WTC11 (cell line): ENCODE data around the gene TERT. TPM values are rescaled to one million over a fixed set of nuclear protein-coding genes. Genes with fewer than 3 reads are reported as not detected.

ENCODE experiments used
- ATAC-seq: fragments of 200-7000 bp; cut with Tn5 transposase; 2 replicates; pipeline ENCODE4 v1.10.0; 2021; ENCODE audit warnings: mild to moderate bottlenecking, moderate library complexity
- CTCF ChIA-PET: fragments of 300-600 bp; sonication (Branson Sonifier 250); formaldehyde crosslinking; loops from one replicate; lab custom pipeline; 2021; ENCODE audit warnings: antibody characterized with exemption; lab: Charles Lee
- POLR2A ChIA-PET: fragments of 350-600 bp; sonication (Branson Sonifier 250); formaldehyde crosslinking; loops from one replicate; lab custom pipeline; 2021; ENCODE audit warnings: antibody characterized with exemption; lab: Charles Lee
- DNase-seq: peaks from one replicate; pipeline ENCODE4 v3.0.0; 2021; ENCODE audit warnings: low spot score
- H3K27ac Mint-ChIP-seq: 2 replicates; pipeline ENCODE4 v1.8.0; 2021; ENCODE audit warnings: mixed read lengths
- H3K27me3 Mint-ChIP-seq: 2 replicates; pipeline ENCODE4 v1.8.0; 2021; ENCODE audit warnings: low read depth, mild to moderate bottlenecking, moderate library complexity, mixed read lengths
- H3K36me3 Mint-ChIP-seq: 2 replicates; pipeline ENCODE4 v1.8.0; 2021; ENCODE audit warnings: mixed read lengths
- H3K4me1 Mint-ChIP-seq: 2 replicates; pipeline ENCODE4 v1.8.0; 2022; ENCODE audit warnings: mixed read lengths
- H3K4me3 Mint-ChIP-seq: 2 replicates; pipeline ENCODE4 v1.8.0; 2021; ENCODE audit warnings: mild to moderate bottlenecking, moderate library complexity, mixed read lengths
- H3K9me3 Mint-ChIP-seq: 2 replicates; pipeline ENCODE4 v1.8.0; 2021; ENCODE audit warnings: mixed read lengths
- EMX1 ChIP-seq: fragments of 250-450 bp; sonication (Bioruptor Pico); IDR thresholded peaks from 2 replicates; pipeline ENCODE4 v1.8.0; 2021; ENCODE audit warnings: mild to moderate bottlenecking
- FOXK1 ChIP-seq: sonication (generic); formaldehyde crosslinking; IDR thresholded peaks from 2 replicates; pipeline ENCODE4 v1.8.0; 2022; ENCODE audit warnings: mild to moderate bottlenecking, moderate library complexity, missing genetic modification reagents
- FOXP1 ChIP-seq: sonication (generic); formaldehyde crosslinking; IDR thresholded peaks from 2 replicates; pipeline ENCODE4 v1.8.0; 2022; ENCODE audit warnings: missing genetic modification reagents, mild to moderate bottlenecking, moderate library complexity, borderline replicate concordance
- GABPB1 ChIP-seq: sonication (generic); formaldehyde crosslinking; IDR thresholded peaks from 2 replicates; pipeline ENCODE4 v1.8.1; 2023; ENCODE audit warnings: mild to moderate bottlenecking, missing genetic modification reagents
- GTF2I ChIP-seq: fragments of 250-450 bp; sonication (Bioruptor Pico); conservative IDR thresholded peaks from 2 replicates; pipeline ENCODE4 v1.4.0; 2021; ENCODE audit warnings: mild to moderate bottlenecking
- HMGA2 ChIP-seq: fragments of 250-450 bp; sonication (Bioruptor Pico); IDR thresholded peaks from 2 replicates; pipeline ENCODE4 v1.4.0; 2021; ENCODE audit warnings: mild to moderate bottlenecking, moderate library complexity
- IRF2 ChIP-seq: sonication (generic); formaldehyde crosslinking; IDR thresholded peaks from 2 replicates; pipeline ENCODE4 v1.8.0; 2022; ENCODE audit warnings: low read depth, missing genetic modification reagents, borderline replicate concordance
- MLX ChIP-seq: sonication (generic); formaldehyde crosslinking; IDR thresholded peaks from 2 replicates; pipeline ENCODE4 v1.8.1; 2023; ENCODE audit warnings: mild to moderate bottlenecking, missing genetic modification reagents, moderate library complexity
- MXD4 ChIP-seq: fragments of 250-450 bp; sonication (Bioruptor Pico); IDR thresholded peaks from 2 replicates; pipeline ENCODE4 v1.8.0; 2021; ENCODE audit warnings: mild to moderate bottlenecking, moderate library complexity, borderline replicate concordance
- MYBL2 ChIP-seq: sonication (generic); formaldehyde crosslinking; IDR thresholded peaks from 2 replicates; pipeline ENCODE4 v1.8.1; 2023; ENCODE audit warnings: mild to moderate bottlenecking, moderate library complexity, missing genetic modification reagents
- NFATC4 ChIP-seq: fragments of 250-450 bp; sonication (Bioruptor Pico); IDR thresholded peaks from 2 replicates; pipeline ENCODE4 v1.9.0; 2021; ENCODE audit warnings: mild to moderate bottlenecking
- NR3C1 ChIP-seq: sonication (generic); formaldehyde crosslinking; conservative IDR thresholded peaks from 2 replicates; pipeline ENCODE4 v1.8.1; 2023; ENCODE audit warnings: low read depth, mild to moderate bottlenecking, missing genetic modification reagents
- OVOL2 ChIP-seq: fragments of 250-450 bp; sonication (Bioruptor Pico); IDR thresholded peaks from 2 replicates; pipeline ENCODE4 v1.9.0; 2021; ENCODE audit warnings: mild to moderate bottlenecking, borderline replicate concordance
- SOX15 ChIP-seq: fragments of 250-450 bp; sonication (Bioruptor Pico); IDR thresholded peaks from 2 replicates; pipeline ENCODE4 v1.9.0; 2021; ENCODE audit warnings: mild to moderate bottlenecking
- SP1 ChIP-seq: sonication (generic); formaldehyde crosslinking; conservative IDR thresholded peaks from 2 replicates; pipeline ENCODE4 v1.8.1; 2022; ENCODE audit warnings: missing genetic modification reagents
- TP53 ChIP-seq: sonication (generic); formaldehyde crosslinking; IDR thresholded peaks from 2 replicates; pipeline ENCODE4 v1.8.1; 2023; ENCODE audit warnings: mild to moderate bottlenecking, missing genetic modification reagents
- ZNF425 ChIP-seq: fragments of 250-450 bp; sonication (Bioruptor Pico); conservative IDR thresholded peaks from 2 replicates; pipeline ENCODE4 v1.9.0; 2021; ENCODE audit warnings: mild to moderate bottlenecking
- total RNA-seq: library from RNA; stranded (reverse); gene quantifications from 3 replicates; pipeline ENCODE4 v1.2.3, GENCODE V29; 2021
- TF ChIP-seq, protein P1 (sequence below): sonication (generic); formaldehyde crosslinking; IDR thresholded peaks from 2 replicates; pipeline ENCODE4 v1.8.1; 2023; ENCODE audit warnings: mild to moderate bottlenecking, missing genetic modification reagents
- TF ChIP-seq, protein P2 (sequence below): sonication (generic); formaldehyde crosslinking; IDR thresholded peaks from 2 replicates; pipeline ENCODE4 v1.8.1; 2023; ENCODE audit warnings: mild to moderate bottlenecking, missing genetic modification reagents
- TF ChIP-seq, protein P3 (sequence below): fragments of 250-450 bp; sonication (Bioruptor Pico); IDR thresholded peaks from 2 replicates; pipeline ENCODE4 v1.8.0; 2021; ENCODE audit warnings: mild to moderate bottlenecking
- TF ChIP-seq, protein P4 (sequence below): sonication (generic); formaldehyde crosslinking; IDR thresholded peaks from 2 replicates; pipeline ENCODE4 v1.8.0; 2022; ENCODE audit warnings: mild to moderate bottlenecking, missing genetic modification reagents

Gene TERT
- total RNA-seq, 1 experiment from 2014 or later = 42.9 TPM

GRCh38 chr5:1338506-1339070 lies 43.7 kb upstream of the TERT start:
- ChIA-PET CTCF (no interaction called here), POLR2A (interaction anchor here (0.7 kb wide), 1 partner anchor 44 kb away, joined by 3 read pairs; the partner anchor contains the start of gene TERT)
- peaks cover 3% of the 10 kb centered on the region; the same call in 1 of the 2 replicates for H3K4me1 Mint-ChIP-seq
- no peaks in the 10 kb centered on the region for H3K27me3 Mint-ChIP-seq
- no peak overlapping the region for H3K4me3 Mint-ChIP-seq
- H3K27ac Mint-ChIP-seq = no peak overlapping the region
- peaks cover 59% of the 10 kb centered on the region for H3K36me3 Mint-ChIP-seq
- no peak for DNase-seq
- no peaks in the 10 kb centered on the region for H3K9me3 Mint-ChIP-seq
- TF ChIP-seq ZNF425 = no peak
- no peak for TF ChIP-seq TP53 (CRISPR knock-in tag)
- no peak for TF ChIP-seq NR3C1
- TF ChIP-seq GABPB1 (CRISPR knock-in tag) = no peak
- TF ChIP-seq, all 79 proteins: peak for 0
- no peak for ATAC-seq

- H3K9me3 Mint-ChIP-seq = no peaks in the 10 kb centered on the region
- H3K4me3 Mint-ChIP-seq = no peak overlapping the region
- no peak overlapping the region for H3K27ac Mint-ChIP-seq
- ChIA-PET CTCF (no interaction called here), POLR2A (interaction anchor here (0.7 kb wide), 1 partner anchor 43 kb away, joined by 3 read pairs; the partner anchor contains the start of gene TERT)
- H3K36me3 Mint-ChIP-seq = peaks cover 59% of the 10 kb centered on the region
- peaks cover 2% of the 10 kb centered on the region; the same call in 1 of the 2 replicates for H3K4me1 Mint-ChIP-seq
- ATAC-seq (no peak), DNase-seq (no peak)
- TF ChIP-seq FOXK1 (CRISPR knock-in tag) (no peak), GTF2I (no peak), HMGA2 (CRISPR knock-in tag) (no peak), MXD4 (CRISPR knock-in tag) (no peak), NFATC4 (no peak), IRF2 (CRISPR knock-in tag) (no peak)
- TF ChIP-seq, protein P1, sequence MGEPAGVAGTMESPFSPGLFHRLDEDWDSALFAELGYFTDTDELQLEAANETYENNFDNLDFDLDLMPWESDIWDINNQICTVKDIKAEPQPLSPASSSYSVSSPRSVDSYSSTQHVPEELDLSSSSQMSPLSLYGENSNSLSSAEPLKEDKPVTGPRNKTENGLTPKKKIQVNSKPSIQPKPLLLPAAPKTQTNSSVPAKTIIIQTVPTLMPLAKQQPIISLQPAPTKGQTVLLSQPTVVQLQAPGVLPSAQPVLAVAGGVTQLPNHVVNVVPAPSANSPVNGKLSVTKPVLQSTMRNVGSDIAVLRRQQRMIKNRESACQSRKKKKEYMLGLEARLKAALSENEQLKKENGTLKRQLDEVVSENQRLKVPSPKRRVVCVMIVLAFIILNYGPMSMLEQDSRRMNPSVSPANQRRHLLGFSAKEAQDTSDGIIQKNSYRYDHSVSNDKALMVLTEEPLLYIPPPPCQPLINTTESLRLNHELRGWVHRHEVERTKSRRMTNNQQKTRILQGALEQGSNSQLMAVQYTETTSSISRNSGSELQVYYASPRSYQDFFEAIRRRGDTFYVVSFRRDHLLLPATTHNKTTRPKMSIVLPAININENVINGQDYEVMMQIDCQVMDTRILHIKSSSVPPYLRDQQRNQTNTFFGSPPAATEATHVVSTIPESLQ (CRISPR knock-in tag) = no peak
- H3K27me3 Mint-ChIP-seq = no peaks in the 10 kb centered on the region
Observed at GRCh38 chr5:1338196-1338490, 43.3 kb upstream of the TERT start.

GRCh38 chr5:1337489-1338195 lies 42.8 kb upstream of the TERT start:
- ATAC-seq (no peak), DNase-seq (no peak)
- H3K4me1 Mint-ChIP-seq = no peaks in the 10 kb centered on the region
- H3K27me3 Mint-ChIP-seq = no peaks in the 10 kb centered on the region
- H3K4me3 Mint-ChIP-seq = no peak overlapping the region
- POLR2A ChIA-PET = interaction anchor here (0.7 kb wide), 1 partner anchor 43 kb away, joined by 3 read pairs; the partner anchor contains the start of gene TERT
- CTCF ChIA-PET = no interaction called here
- H3K27ac Mint-ChIP-seq = no peak overlapping the region
- no peaks in the 10 kb centered on the region for H3K9me3 Mint-ChIP-seq
- H3K36me3 Mint-ChIP-seq = peaks cover 58% of the 10 kb centered on the region
- TF ChIP-seq FOXP1 (CRISPR knock-in tag) (no peak), FOXK1 (CRISPR knock-in tag) (no peak), NR3C1 (no peak), GABPB1 (CRISPR knock-in tag) (no peak), MYBL2 (no peak), SP1 (CRISPR knock-in tag) (no peak), SOX15 (no peak), MLX (CRISPR knock-in tag) (no peak), OVOL2 (no peak), EMX1 (no peak), HMGA2 (CRISPR knock-in tag) (no peak)
- TF ChIP-seq, protein P2, sequence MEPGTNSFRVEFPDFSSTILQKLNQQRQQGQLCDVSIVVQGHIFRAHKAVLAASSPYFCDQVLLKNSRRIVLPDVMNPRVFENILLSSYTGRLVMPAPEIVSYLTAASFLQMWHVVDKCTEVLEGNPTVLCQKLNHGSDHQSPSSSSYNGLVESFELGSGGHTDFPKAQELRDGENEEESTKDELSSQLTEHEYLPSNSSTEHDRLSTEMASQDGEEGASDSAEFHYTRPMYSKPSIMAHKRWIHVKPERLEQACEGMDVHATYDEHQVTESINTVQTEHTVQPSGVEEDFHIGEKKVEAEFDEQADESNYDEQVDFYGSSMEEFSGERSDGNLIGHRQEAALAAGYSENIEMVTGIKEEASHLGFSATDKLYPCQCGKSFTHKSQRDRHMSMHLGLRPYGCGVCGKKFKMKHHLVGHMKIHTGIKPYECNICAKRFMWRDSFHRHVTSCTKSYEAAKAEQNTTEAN = no peak
- TF ChIP-seq, protein P3, sequence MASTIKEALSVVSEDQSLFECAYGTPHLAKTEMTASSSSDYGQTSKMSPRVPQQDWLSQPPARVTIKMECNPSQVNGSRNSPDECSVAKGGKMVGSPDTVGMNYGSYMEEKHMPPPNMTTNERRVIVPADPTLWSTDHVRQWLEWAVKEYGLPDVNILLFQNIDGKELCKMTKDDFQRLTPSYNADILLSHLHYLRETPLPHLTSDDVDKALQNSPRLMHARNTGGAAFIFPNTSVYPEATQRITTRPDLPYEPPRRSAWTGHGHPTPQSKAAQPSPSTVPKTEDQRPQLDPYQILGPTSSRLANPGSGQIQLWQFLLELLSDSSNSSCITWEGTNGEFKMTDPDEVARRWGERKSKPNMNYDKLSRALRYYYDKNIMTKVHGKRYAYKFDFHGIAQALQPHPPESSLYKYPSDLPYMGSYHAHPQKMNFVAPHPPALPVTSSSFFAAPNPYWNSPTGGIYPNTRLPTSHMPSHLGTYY = no peak
- TF ChIP-seq, protein P4, sequence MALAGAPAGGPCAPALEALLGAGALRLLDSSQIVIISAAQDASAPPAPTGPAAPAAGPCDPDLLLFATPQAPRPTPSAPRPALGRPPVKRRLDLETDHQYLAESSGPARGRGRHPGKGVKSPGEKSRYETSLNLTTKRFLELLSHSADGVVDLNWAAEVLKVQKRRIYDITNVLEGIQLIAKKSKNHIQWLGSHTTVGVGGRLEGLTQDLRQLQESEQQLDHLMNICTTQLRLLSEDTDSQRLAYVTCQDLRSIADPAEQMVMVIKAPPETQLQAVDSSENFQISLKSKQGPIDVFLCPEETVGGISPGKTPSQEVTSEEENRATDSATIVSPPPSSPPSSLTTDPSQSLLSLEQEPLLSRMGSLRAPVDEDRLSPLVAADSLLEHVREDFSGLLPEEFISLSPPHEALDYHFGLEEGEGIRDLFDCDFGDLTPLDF (CRISPR knock-in tag) = no peak
- TF ChIP-seq, protein P1 (CRISPR knock-in tag) = no peak
